ENCODE measurements around the gene C1orf74.
A peak's percentile ranks its signal among the peaks of the same experiment; 100 is the strongest.

Gene C1orf74

DNA sequence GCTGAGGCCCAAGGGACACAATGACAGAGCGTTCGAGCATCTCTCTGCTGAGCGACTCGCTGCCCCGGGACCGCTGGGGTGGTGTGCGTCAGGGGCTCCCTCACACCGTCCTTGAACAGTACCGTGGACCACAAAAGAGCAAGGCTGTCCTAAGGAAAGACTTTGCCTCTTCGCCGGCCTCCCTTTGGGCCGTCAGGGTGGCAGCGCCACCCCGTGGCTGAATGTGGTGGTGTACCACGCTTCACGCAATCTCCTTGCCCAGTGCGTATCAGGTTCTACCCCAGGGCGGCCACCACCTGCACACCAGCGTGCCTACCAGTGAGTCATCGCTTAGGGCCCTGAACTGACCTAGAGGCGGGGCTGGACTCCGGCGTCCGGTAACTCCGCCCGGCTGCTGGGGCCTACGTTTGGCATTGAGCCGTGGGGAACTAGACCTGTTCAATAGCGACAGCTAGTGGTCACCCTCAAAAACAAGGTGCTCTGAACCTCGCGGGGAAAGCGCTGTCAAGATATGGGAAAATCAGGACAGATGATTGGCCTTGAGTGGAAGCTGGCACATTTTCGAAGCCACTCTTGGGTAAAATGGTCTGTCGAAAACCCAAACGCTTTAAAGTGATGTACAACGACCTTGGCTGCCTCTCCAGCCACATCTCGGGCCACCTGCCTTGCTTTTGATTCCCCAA is 36.6 kb downstream of the C1orf74 start:
- Histone ChIP-seq H3K4me1 (ENCODE audit: low read length) (peaks cover 63% of the 10 kb centered on the region), H4K20me1 (ENCODE audit: insufficient read depth, low read length) (no peaks in the 10 kb centered on the region), H3K27me3 (ENCODE audit: low read depth, low read length) (peaks cover 8% of the 10 kb centered on the region), H3K9me3 (ENCODE audit: insufficient read depth, low read length) (no peaks in the 10 kb centered on the region), H3K4me3 (ENCODE audit: low read length) (peak overlapping the region; percentile 75), H3K27ac (ENCODE audit: low read length) (no peak overlapping the region), H3K79me2 (ENCODE audit: low read length) (no peaks in the 10 kb centered on the region), H3K36me3 (replicated peaks; ENCODE audit: low read depth, low read length) (no peaks in the 10 kb centered on the region), H3K9ac (ENCODE audit: low read length) (peak overlapping the region; percentile 56), H2AFZ (ENCODE audit: low read depth, low read length) (peak overlapping the region; percentile 70; the same call in 1 of the 2 replicates), H3K4me2 (ENCODE audit: low read length) (peak overlapping the region; percentile 87)
- TF ChIP-seq EZH2phosphoT487 (IDR thresholded peaks at IDR 0.05; ENCODE audit: low read depth), result no peak
- TF ChIP-seq, protein P1, sequence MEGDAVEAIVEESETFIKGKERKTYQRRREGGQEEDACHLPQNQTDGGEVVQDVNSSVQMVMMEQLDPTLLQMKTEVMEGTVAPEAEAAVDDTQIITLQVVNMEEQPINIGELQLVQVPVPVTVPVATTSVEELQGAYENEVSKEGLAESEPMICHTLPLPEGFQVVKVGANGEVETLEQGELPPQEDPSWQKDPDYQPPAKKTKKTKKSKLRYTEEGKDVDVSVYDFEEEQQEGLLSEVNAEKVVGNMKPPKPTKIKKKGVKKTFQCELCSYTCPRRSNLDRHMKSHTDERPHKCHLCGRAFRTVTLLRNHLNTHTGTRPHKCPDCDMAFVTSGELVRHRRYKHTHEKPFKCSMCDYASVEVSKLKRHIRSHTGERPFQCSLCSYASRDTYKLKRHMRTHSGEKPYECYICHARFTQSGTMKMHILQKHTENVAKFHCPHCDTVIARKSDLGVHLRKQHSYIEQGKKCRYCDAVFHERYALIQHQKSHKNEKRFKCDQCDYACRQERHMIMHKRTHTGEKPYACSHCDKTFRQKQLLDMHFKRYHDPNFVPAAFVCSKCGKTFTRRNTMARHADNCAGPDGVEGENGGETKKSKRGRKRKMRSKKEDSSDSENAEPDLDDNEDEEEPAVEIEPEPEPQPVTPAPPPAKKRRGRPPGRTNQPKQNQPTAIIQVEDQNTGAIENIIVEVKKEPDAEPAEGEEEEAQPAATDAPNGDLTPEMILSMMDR (IDR thresholded peaks at IDR 0.05; ENCODE audit: low read depth, low read length), result peak; percentile 100

DNA sequence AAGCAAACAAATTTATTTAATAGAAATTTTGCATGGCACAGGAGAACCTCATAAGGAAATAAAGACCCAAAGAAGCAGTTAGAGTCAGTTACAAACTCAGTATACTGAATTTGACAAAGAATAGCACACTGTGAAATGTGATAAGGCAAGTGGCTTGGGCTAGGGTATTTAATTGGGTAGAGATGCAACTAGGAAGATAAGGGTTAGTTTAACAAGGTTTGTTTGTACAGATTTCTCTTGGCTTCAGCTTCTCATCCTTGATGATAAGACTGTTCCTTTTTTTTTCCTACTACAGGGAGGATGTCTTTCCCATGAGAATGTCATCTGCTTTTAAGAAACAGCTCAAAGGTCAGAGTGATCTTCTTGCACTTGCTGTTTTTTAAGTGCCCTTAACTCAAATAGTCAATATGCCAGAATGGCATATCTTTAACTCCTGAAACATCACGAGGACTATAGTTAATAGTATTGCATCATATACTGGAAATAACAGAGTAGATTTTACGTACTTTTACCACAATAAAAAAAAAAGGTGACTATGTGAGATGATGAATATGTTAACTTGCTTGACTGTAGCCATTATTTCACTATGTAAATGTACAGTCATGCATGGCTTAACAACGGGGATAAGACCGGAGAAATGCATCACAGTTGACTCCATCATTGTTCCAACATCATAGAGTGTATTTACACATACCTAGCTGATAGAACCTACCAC is 37.8 kb downstream of the C1orf74 start:
- H3K36me3 ChIP-seq (replicated peaks; ENCODE audit: low read depth, low read length), result no peaks in the 10 kb centered on the region
- peak overlapping the region; percentile 75 for H3K4me3 ChIP-seq (ENCODE audit: low read length)
- no peak overlapping the region for H2AFZ ChIP-seq (ENCODE audit: low read depth, low read length)
- H3K27ac ChIP-seq (ENCODE audit: low read length), result no peak overlapping the region
- peak overlapping the region; percentile 87 for H3K4me2 ChIP-seq (ENCODE audit: low read length)
- no peaks in the 10 kb centered on the region for H4K20me1 ChIP-seq (ENCODE audit: insufficient read depth, low read length)
- TF ChIP-seq EZH2phosphoT487 (IDR thresholded peaks at IDR 0.05; ENCODE audit: low read depth), result no peak
- TF ChIP-seq, protein P1 (IDR thresholded peaks at IDR 0.05; ENCODE audit: low read depth, low read length), result no peak
- no peaks in the 10 kb centered on the region for H3K9me3 ChIP-seq (ENCODE audit: insufficient read depth, low read length)
- H3K27me3 ChIP-seq (ENCODE audit: low read depth, low read length), result peaks cover 8% of the 10 kb centered on the region
- no peaks in the 10 kb centered on the region for H3K79me2 ChIP-seq (ENCODE audit: low read length)
- peaks cover 54% of the 10 kb centered on the region for H3K4me1 ChIP-seq (ENCODE audit: low read length)
- 0 out of 2 replicates have a peak overlapping the region, but pooled peaks have one; percentile 56 for H3K9ac ChIP-seq (ENCODE audit: low read length)

DNA sequence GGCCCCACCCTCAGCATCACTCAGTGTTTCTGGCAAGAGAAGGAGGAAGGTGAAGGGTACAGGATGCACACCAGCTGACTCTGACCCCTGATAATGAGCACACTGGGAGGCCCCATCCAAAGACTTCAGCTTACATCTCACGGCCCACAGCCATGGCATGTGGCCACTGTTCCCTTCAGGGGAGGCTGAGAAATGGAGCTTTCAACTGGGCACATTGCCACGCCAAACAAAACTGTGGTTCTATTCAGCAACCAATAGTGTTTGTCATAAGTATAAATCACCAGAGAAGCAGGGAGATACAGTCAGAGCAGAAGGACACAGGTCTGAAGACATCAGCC is 41.2 kb downstream of the C1orf74 start:
- no peak overlapping the region for H3K9ac ChIP-seq (ENCODE audit: low read length)
- no peak overlapping the region for H2AFZ ChIP-seq (ENCODE audit: low read depth, low read length)
- H3K4me2 ChIP-seq (ENCODE audit: low read length), result no peak overlapping the region
- TF ChIP-seq, protein P1 (IDR thresholded peaks at IDR 0.05; ENCODE audit: low read depth, low read length), result no peak
- no peak for TF ChIP-seq EZH2phosphoT487 (IDR thresholded peaks at IDR 0.05; ENCODE audit: low read depth)
- no peak overlapping the region for H3K4me3 ChIP-seq (ENCODE audit: low read length)
- no peaks in the 10 kb centered on the region for H3K36me3 ChIP-seq (replicated peaks; ENCODE audit: low read depth, low read length)
- H3K27ac ChIP-seq (ENCODE audit: low read length), result no peak overlapping the region
- no peaks in the 10 kb centered on the region for H3K79me2 ChIP-seq (ENCODE audit: low read length)
- peaks cover 8% of the 10 kb centered on the region for H3K27me3 ChIP-seq (ENCODE audit: low read depth, low read length)
- no peaks in the 10 kb centered on the region for H4K20me1 ChIP-seq (ENCODE audit: insufficient read depth, low read length)
- peaks cover 21% of the 10 kb centered on the region for H3K4me1 ChIP-seq (ENCODE audit: low read length)
- no peaks in the 10 kb centered on the region for H3K9me3 ChIP-seq (ENCODE audit: insufficient read depth, low read length)

DNA sequence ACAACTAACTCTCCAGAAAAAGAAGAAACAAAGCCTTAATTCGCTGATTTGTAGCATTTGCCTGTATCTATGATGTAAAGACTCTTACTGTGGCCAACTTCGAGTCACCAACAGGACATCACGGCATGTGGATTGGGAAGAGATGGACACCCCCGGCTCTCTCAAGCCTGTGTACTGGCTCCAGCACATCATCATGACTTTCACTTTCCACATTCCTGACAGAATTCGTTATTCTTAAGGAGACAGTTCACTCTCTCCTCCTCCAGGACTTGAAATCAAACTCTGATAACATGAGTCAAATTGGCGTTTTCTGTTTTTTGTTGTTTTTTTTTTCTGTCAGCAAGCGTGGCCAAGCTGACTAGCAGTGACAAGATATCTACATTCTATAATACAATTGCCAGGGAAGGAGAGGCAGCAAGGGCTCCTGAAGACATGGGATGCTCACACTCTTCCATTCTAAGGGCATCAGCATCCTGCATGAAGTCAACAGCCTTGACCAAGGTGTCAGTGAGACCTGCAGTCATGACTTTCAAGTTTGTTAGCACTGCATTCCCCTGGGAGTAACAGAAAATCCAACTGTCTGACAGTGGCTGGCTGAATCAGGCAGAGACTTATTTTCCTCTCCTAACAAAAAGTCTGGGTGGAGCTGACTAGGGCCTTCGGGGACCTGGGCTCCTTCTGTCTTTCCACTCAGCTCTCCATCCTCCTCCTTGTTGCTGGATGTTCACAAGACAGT is 41.8 kb downstream of the C1orf74 start:
- no peak overlapping the region for H3K4me2 ChIP-seq (ENCODE audit: low read length)
- H3K36me3 ChIP-seq (replicated peaks; ENCODE audit: low read depth, low read length), result no peaks in the 10 kb centered on the region
- H3K4me3 ChIP-seq (ENCODE audit: low read length), result no peak overlapping the region
- H4K20me1 ChIP-seq (ENCODE audit: insufficient read depth, low read length), result no peaks in the 10 kb centered on the region
- H3K79me2 ChIP-seq (ENCODE audit: low read length), result no peaks in the 10 kb centered on the region
- no peak overlapping the region for H2AFZ ChIP-seq (ENCODE audit: low read depth, low read length)
- peaks cover 18% of the 10 kb centered on the region for H3K4me1 ChIP-seq (ENCODE audit: low read length)
- H3K9ac ChIP-seq (ENCODE audit: low read length), result no peak overlapping the region
- no peaks in the 10 kb centered on the region for H3K9me3 ChIP-seq (ENCODE audit: insufficient read depth, low read length)
- no peak overlapping the region for H3K27ac ChIP-seq (ENCODE audit: low read length)
- TF ChIP-seq, protein P1 (IDR thresholded peaks at IDR 0.05; ENCODE audit: low read depth, low read length), result no peak
- no peak for TF ChIP-seq EZH2phosphoT487 (IDR thresholded peaks at IDR 0.05; ENCODE audit: low read depth)
- H3K27me3 ChIP-seq (ENCODE audit: low read depth, low read length), result peaks cover 8% of the 10 kb centered on the region
